HG02678 (cell line): ENCODE measurements around the gene GLTP.
"Not testable (repeated sequence)": the region's sequence is repeated elsewhere in the genome, so short reads cannot be mapped to it uniquely, and the experiment has no call there.

Source experiments
- ATAC-seq: cut with Tn5 transposase; IDR thresholded peaks from one replicate; pipeline ENCODE4 v1.9.1; 2021; ENCODE audit warnings: mild to moderate bottlenecking, moderate library complexity; ENCODE audit not compliant: unreplicated experiment

GLTP gene

DNA sequence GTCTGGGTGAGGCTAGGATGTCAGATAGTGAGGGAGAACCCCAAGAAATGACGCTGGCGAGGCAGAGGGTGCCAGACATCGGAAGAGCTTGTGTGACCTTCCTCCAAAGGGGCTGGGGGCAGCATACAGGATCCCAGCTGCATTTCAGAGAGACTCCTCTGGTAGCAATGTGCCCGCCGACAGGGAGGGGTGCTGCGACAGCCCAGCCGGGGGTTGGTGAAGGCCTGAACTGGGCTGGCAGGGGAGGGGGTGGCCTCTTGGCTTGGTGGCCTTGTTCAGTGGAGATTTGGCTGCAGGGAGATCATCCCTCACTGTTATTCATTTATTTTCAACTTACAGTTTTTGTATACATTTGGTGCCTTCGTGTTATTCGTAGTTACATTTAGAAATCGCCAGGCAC is 25.0 kb upstream of the GLTP start:
- no peak for ATAC-seq

DNA sequence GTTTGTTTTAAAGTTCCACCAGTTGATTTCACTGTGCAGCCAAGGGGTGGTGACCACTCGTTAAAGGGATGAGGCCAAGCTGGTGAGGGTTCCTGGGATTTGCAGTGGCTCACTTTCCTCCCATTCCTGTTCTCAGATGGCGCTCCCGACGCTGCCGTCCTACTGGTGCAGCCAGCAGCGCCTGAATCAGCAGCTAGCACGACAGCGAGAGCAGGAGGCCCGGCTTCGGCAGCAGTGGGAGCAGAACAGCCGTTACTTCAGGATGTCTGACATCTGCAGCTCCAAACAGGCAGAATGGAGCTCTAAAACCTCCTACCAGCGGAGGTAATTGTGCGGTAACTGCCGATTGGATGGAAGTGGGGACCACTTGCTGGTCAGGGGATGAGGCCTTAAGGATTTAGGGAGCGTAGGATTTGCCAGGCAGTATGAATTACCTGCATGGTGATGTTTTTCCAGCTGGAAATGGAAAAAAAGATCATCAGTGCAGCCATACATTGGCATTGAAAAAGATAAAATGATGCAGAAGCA is 22.6 kb upstream of the GLTP start:
- ATAC-seq = no peak

DNA sequence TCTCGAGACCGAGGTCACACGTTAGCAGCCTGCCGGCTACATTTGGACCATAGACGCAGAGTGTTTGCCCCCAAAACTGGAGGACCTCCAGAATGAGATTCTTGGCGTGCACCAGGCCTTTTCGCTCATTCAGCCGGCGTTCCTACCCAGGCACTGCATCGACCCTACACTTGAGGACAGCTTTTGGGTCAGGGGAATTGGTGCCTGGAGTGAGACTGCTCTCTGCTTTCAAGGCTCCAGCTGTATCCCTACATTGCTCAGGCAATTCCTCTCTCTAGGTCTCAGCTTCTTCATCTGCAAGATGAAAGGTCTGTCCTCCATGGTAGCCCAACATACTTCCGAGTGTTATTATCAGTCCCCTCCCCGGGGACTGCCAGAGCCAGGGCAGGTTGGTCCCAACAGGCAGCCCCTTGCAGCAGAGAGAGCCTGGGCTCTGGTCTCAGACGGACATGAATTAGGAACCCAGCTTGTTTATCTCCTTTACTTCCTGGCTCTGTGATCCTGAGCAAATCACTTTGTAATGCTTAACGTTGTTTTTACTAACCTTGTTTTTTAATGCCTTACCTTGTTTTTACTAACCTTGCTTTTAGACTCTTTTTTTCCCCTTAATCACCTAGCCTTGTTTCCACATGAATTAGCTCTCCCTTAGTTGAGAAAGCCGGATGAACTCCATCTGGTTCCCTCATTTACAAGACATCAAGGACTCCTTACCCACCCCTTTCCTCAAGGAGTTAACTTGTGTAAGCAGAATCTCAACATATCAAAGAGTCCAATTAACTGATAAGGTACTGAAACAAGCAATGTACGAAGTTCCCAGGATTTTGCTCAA is 20.6 kb upstream of the GLTP start:
- ATAC-seq = peak; percentile 17

DNA sequence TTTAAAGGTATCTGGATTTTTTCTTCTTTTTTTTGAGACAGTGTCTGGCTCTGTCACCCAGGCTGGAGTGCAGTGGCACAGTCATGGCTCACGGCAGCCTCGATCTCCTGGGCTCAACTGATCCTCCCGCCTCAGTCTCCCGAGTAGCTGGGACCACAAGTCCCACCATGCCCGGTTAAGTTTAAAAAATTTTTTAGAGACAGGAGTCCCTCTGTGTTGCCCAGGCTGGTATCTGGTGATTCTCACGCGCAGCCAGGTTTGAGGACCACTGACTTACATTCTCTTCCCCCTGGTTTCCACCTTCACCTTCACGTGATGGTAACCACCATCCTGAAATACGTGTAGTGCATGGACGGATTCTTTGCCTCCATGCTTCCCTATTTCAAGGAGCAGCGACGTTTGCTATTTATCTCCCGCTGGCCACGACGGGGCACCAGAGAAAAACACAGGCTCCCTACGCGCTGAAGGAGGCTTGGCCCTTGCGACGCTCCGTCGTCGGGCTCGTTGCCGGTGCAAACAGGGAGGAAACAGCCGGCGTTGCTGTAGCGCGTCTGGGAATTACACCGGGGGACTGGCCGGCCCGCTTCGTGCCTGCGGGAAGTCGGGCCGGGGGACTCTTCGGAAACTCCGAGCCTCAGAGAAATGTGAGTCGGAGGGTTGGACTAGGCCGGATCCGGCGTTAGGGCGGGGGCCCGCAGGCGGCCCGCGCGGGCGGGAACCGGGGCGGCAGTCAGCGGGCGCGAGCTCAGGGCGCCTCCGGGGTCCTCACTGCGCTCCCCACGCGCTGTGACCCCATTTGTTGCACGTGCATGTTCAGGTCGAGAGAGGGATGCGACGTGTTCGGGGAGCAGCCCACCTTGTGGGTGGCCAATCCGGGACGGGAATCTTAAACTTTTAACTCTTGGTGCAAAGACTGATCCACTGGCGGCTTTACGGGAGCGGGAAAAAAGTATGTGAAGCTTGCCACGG is 19.7 kb upstream of the GLTP start, which contains the start of gene TCHP:
Gene TCHP, plus strand, starts transcription at position 492 of the 969 bp plus-strand sequence. CDS start 2,753 bp downstream, outside the sequence.
- peak; percentile 81 for ATAC-seq

GRCh38 chr12:109899345-109899744 is 19.0 kb upstream of the GLTP start:
- not testable (repeated sequence) for ATAC-seq

DNA sequence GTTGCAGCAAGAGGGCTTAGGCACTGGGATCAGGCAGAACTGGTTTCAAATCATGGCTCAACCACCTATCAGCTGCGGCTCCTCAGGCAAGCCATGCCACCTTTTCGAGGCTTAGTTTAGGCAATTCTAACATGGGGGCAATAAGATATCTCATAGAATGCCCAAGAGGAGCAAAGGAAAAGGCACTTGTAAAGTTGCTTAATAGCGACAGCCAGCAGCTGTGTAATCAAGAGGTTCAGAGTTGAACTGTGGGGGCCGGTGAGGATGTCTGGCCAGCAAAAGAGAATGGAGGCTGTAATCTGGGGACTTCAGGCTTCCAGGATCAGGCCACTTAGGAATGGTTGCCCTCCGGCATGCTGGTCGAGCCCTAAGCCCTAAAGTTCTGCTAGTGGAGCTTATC is 16.7 kb upstream of the GLTP start:
- ATAC-seq = no peak

GRCh38 chr12:109896188-109896587 is 15.8 kb upstream of the GLTP start:
- no peak for ATAC-seq

DNA sequence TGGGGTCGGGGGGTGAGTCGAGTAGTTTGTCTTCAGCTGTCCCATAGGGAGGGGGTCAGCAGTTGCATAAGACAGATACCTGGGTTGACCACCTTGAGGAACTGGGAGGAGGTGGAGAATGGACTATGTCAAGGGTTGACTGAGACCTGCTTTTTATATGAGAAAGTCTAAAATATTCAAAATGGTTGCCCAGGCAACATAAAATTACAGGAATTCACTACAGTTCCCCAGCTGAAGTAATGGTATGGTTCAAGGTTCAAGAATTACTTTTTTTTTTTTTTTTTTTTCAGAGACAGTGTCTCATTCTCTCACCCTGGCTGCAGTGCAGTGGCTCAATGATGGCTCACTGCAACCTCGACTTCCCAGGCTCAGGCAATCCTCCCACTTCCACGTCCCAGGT is 14.6 kb upstream of the GLTP start:
- no peak for ATAC-seq

GRCh38 chr12:109893261-109893995 is 13.1 kb upstream of the GLTP start:
- ATAC-seq = no peak

GRCh38 chr12:109892748-109893147 is 12.4 kb upstream of the GLTP start:
- peak; percentile 72 for ATAC-seq

GRCh38 chr12:109892165-109892715 is 11.9 kb upstream of the GLTP start:
- no peak for ATAC-seq

DNA sequence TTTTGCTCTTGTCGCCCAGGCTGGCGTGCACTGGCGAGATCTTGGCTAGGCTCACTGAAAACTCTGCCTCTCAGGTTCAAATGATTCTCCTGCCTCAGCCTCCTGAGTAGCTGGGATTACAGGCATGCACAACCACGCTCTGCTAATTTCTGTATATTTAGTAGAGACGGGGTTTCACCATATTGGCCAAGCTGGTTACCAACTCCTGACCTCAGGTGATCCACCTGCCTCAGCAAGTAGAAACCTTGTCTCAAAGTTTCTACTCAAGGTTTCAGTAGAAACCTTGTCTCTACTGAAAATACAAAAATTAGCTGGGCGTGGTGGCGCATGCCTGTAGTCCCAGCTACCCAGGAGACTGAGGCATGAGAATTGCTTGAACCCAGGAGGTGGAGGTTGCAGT is 11.4 kb upstream of the GLTP start:
- not testable (repeated sequence) for ATAC-seq

- no peak for ATAC-seq
These were observed 10.4 kb upstream of the GLTP start for GRCh38 chr12:109890620-109891170.

DNA sequence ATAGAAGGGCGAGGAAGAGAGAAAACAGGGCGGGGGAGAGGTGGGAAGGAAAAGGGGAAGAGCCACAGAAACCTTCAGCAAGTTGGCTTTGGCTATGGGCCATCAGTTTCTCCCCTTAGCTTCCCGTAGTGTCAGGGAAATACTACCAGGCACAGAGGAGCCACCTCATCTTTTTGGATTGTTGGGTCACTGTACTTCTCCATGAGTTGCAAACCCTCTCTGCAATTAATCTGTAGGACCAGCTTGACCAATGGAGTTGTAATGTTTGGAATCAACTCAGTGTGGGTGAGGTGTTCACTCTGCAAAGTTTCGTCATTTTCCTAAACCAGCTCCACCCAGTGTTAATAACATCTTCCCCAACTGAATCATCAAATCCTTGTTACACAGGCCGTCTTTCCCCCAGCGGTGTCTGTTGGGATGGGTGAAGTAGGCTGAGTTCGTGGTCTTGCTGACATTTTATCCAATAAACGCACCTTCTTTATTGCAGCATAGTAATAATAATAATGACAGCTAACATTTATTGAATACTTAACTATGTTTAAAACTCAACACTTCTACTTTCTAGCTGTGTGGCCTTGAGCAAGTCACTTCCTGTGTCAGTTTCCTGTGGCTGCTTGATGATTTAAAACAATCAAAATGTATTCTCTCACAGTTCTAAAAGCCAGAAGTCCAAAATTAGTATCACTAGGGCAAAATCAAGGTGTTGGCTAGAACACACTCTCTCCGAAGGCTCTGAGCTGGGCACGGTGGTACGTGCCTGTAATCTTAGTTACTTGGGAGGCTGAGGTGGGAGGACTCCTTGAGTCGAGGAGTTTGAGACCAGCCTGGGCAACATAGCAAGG is 8.1 kb upstream of the GLTP start:
- ATAC-seq = no peak

DNA sequence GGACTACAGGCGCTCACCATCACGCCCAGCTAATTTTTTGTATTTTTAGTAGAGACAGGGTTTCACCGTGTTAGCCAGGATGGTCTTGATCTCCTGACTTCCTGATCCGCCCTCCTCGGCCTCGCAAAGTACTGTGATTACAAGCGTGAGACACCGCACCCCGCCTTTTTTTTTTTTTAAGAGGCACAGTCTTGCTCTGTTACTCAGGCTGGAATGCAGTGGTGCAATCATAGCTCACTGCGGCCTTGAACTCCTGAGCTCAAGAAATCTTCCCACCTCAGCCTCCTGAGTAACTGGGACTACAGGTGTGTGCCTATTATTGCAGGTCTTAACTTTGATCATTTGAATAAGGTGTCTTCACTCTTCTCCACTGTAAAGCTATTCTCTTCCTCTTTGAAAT is 5.3 kb upstream of the GLTP start:
- no peak for ATAC-seq

DNA sequence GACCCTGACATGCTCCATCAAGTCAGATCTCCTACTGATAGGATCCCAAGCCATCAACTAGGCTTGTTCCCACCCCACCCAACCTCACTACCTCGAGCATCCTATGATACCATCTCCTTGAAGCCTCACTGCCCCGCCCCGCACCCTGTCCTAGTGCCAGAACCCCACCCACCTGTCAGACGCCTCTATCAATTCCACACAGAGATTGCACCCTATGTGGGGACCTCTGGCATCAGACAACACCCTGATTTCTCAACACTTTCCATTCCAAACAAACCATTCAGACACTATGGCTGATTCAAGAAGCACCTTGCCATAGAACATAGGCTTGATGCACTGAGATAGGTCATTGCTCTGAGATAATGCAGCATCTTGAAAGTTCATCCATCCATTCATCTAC is 3.1 kb upstream of the GLTP start:
- ATAC-seq = no peak

DNA sequence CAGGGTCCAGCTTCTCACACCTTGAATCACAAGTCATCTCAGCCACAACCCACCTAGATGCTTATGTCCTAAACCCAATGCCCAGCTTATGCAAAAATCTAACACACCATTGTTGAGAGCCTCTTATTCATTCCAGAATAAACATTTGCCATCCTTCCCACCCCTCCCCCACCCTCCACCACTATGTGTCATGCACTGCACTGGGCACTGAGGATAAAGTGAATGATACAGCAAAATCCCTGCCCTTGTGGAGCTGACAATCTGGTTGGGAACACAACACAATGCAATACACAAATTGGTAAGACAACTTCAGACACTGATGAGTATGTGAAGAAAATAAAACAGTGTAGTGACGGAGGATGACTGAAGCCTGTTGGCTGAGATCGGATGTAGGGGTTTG is 1.4 kb upstream of the GLTP start:
- ATAC-seq = no peak

DNA sequence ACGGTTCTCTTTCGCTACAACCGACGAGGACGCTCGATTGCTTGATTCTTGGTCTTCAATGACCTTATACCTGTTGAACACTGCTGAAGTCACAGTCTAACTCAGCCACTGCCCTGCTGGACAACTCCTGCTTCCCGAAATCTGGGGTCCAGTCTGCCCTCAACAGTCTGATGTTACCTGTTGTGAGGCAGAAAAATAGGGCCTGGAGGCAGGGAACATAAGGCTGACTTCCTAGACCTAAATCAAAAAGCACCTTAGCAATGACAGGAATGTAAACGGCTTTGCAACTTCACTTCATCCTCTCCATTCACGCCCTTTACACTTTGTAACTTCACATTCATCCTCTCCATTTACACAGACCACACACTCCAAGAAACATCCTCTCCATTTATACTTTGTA is 597 bp upstream of the GLTP start:
- ATAC-seq = no peak

DNA sequence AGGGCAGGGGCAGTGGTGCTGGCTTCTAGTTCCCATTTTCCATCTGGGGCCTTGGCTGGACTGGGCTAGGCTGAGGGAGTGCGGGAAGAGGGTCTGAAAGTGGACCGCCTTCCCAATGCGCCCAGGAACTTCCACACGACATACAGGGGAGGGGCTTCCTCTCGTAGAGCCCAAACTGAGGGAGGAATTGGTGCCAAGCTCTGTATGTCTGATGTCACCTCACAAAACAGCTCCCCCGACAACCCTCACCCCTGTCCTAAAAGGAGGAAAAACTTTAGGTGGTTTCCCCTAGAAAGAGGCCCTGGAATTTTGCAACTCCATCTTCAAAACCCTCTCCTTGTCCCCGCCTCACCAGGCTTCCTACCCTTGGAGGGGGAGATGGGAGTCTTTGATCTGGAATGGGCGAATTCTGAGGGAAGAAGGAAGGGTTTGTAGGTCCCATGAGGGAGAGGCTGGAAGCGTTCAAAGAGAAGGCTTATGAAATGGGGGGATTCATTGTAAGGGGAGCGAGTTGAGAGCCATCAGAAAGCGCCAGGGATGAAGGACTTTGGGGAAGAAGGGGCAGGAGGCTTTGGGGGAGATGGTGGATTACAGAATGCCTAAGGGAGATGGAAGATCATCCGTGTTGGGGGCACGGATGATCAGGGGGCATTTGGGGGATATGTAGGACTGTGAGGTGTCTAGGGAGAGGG is 844 bp downstream of the GLTP start:
- ATAC-seq = no peak
